ENCODE results near the gene DDX39A.

DDX39A gene

GRCh38 chr19:14449321-14449720, 30.2 kb upstream of the DDX39A start:
- Histone ChIP-seq H3K36me3 (ENCODE audit: control insufficient read depth, insufficient read depth, low read length) (peaks cover 21% of the 10 kb centered on the region), H3K4me3 (ENCODE audit: low read length) (no peak overlapping the region), H3K4me1 (ENCODE audit: control insufficient read depth, insufficient read depth, low read length) (0 out of 2 replicates have a peak, but pooled peaks cover 1% of the 10 kb centered on the region), H3K27ac (ENCODE audit: low read length) (no peak overlapping the region), H3K27me3 (ENCODE audit: control insufficient read depth, insufficient read depth, low read length) (no peaks in the 10 kb centered on the region), H3K9me3 (ENCODE audit: control insufficient read depth, insufficient read depth, low read length) (no peaks in the 10 kb centered on the region)
- no CpG with 5 or more reads among the region's 6 CpGs for WGBS (ENCODE audit: insufficient coverage, insufficient read length)
- no peak for DNase-seq (ENCODE audit: low read depth, low spot score)

GRCh38 chr19:14446336-14447036, 27.3 kb upstream of the DDX39A start:
- H3K4me1 ChIP-seq (ENCODE audit: control insufficient read depth, insufficient read depth, low read length) = 0 out of 2 replicates have a peak, but pooled peaks cover 1% of the 10 kb centered on the region
- no peak overlapping the region for H3K27ac ChIP-seq (ENCODE audit: low read length)
- peaks cover 40% of the 10 kb centered on the region for H3K36me3 ChIP-seq (ENCODE audit: control insufficient read depth, insufficient read depth, low read length)
- DNase-seq (ENCODE audit: low read depth, low spot score) = no peak
- WGBS (ENCODE audit: insufficient coverage, insufficient read length) = no CpG with 5 or more reads among the region's 10 CpGs
- no peak overlapping the region for H3K4me3 ChIP-seq (ENCODE audit: low read length)
- H3K9me3 ChIP-seq (ENCODE audit: control insufficient read depth, insufficient read depth, low read length) = no peaks in the 10 kb centered on the region
- no peaks in the 10 kb centered on the region for H3K27me3 ChIP-seq (ENCODE audit: control insufficient read depth, insufficient read depth, low read length)

GRCh38 chr19:14443632-14444216, 24.6 kb upstream of the DDX39A start:
- Histone ChIP-seq H3K4me1 (ENCODE audit: control insufficient read depth, insufficient read depth, low read length) (0 out of 2 replicates have a peak, but pooled peaks cover 1% of the 10 kb centered on the region), H3K9me3 (ENCODE audit: control insufficient read depth, insufficient read depth, low read length) (no peaks in the 10 kb centered on the region), H3K27ac (ENCODE audit: low read length) (no peak overlapping the region), H3K36me3 (ENCODE audit: control insufficient read depth, insufficient read depth, low read length) (peaks cover 40% of the 10 kb centered on the region), H3K27me3 (ENCODE audit: control insufficient read depth, insufficient read depth, low read length) (no peaks in the 10 kb centered on the region), H3K4me3 (ENCODE audit: low read length) (no peak overlapping the region)
- no CpG with 5 or more reads among the region's 14 CpGs for WGBS (ENCODE audit: insufficient coverage, insufficient read length)
- DNase-seq (ENCODE audit: low read depth, low spot score) = no peak

GRCh38 chr19:14442891-14443631, 23.9 kb upstream of the DDX39A start:
- WGBS (ENCODE audit: insufficient coverage, insufficient read length) = no CpG with 5 or more reads among the region's 16 CpGs
- peaks cover 36% of the 10 kb centered on the region for H3K36me3 ChIP-seq (ENCODE audit: control insufficient read depth, insufficient read depth, low read length)
- DNase-seq (ENCODE audit: low read depth, low spot score) = no peak
- H3K27me3 ChIP-seq (ENCODE audit: control insufficient read depth, insufficient read depth, low read length) = no peaks in the 10 kb centered on the region
- no peak overlapping the region for H3K4me3 ChIP-seq (ENCODE audit: low read length)
- no peaks in the 10 kb centered on the region for H3K9me3 ChIP-seq (ENCODE audit: control insufficient read depth, insufficient read depth, low read length)
- H3K4me1 ChIP-seq (ENCODE audit: control insufficient read depth, insufficient read depth, low read length) = 0 out of 2 replicates have a peak, but pooled peaks cover 1% of the 10 kb centered on the region
- no peak overlapping the region for H3K27ac ChIP-seq (ENCODE audit: low read length)

- Histone ChIP-seq H3K4me3 (ENCODE audit: low read length) (no peak overlapping the region), H3K4me1 (ENCODE audit: control insufficient read depth, insufficient read depth, low read length) (0 out of 2 replicates have a peak, but pooled peaks cover 1% of the 10 kb centered on the region), H3K27ac (ENCODE audit: low read length) (no peak overlapping the region), H3K36me3 (ENCODE audit: control insufficient read depth, insufficient read depth, low read length) (peaks cover 30% of the 10 kb centered on the region), H3K9me3 (ENCODE audit: control insufficient read depth, insufficient read depth, low read length) (no peaks in the 10 kb centered on the region), H3K27me3 (ENCODE audit: control insufficient read depth, insufficient read depth, low read length) (no peaks in the 10 kb centered on the region)
- no CpG with 5 or more reads among the region's 34 CpGs for WGBS (ENCODE audit: insufficient coverage, insufficient read length)
- no peak for DNase-seq (ENCODE audit: low read depth, low spot score)
Measured at GRCh38 chr19:14441041-14441938, 22.1 kb upstream of the DDX39A start.

GRCh38 chr19:14440049-14440448, 20.9 kb upstream of the DDX39A start:
- Histone ChIP-seq H3K36me3 (ENCODE audit: control insufficient read depth, insufficient read depth, low read length) (peaks cover 27% of the 10 kb centered on the region), H3K4me3 (ENCODE audit: low read length) (no peak overlapping the region), H3K27ac (ENCODE audit: low read length) (no peak overlapping the region), H3K4me1 (ENCODE audit: control insufficient read depth, insufficient read depth, low read length) (0 out of 2 replicates have a peak, but pooled peaks cover 1% of the 10 kb centered on the region), H3K9me3 (ENCODE audit: control insufficient read depth, insufficient read depth, low read length) (no peaks in the 10 kb centered on the region), H3K27me3 (ENCODE audit: control insufficient read depth, insufficient read depth, low read length) (no peaks in the 10 kb centered on the region)
- no peak for DNase-seq (ENCODE audit: low read depth, low spot score)
- WGBS (ENCODE audit: insufficient coverage, insufficient read length) = no CpG with 5 or more reads among the region's 9 CpGs

GRCh38 chr19:14439014-14439413, 19.9 kb upstream of the DDX39A start:
- Histone ChIP-seq H3K4me3 (ENCODE audit: low read length) (no peak overlapping the region), H3K9me3 (ENCODE audit: control insufficient read depth, insufficient read depth, low read length) (no peaks in the 10 kb centered on the region), H3K27me3 (ENCODE audit: control insufficient read depth, insufficient read depth, low read length) (no peaks in the 10 kb centered on the region), H3K36me3 (ENCODE audit: control insufficient read depth, insufficient read depth, low read length) (peaks cover 20% of the 10 kb centered on the region), H3K4me1 (ENCODE audit: control insufficient read depth, insufficient read depth, low read length) (peaks cover 4% of the 10 kb centered on the region), H3K27ac (ENCODE audit: low read length) (no peak overlapping the region)
- WGBS (ENCODE audit: insufficient coverage, insufficient read length) = no CpG with 5 or more reads among the region's 9 CpGs
- no peak for DNase-seq (ENCODE audit: low read depth, low spot score)

GRCh38 chr19:14437578-14438140, 18.5 kb upstream of the DDX39A start:
- WGBS (ENCODE audit: insufficient coverage, insufficient read length) = no CpG with 5 or more reads among the region's 7 CpGs
- Histone ChIP-seq H3K36me3 (ENCODE audit: control insufficient read depth, insufficient read depth, low read length) (peaks cover 6% of the 10 kb centered on the region), H3K4me3 (ENCODE audit: low read length) (no peak overlapping the region), H3K27ac (ENCODE audit: low read length) (no peak overlapping the region), H3K27me3 (ENCODE audit: control insufficient read depth, insufficient read depth, low read length) (no peaks in the 10 kb centered on the region), H3K4me1 (ENCODE audit: control insufficient read depth, insufficient read depth, low read length) (peaks cover 5% of the 10 kb centered on the region), H3K9me3 (ENCODE audit: control insufficient read depth, insufficient read depth, low read length) (no peaks in the 10 kb centered on the region)
- DNase-seq (ENCODE audit: low read depth, low spot score) = no peak

- H3K27me3 ChIP-seq (ENCODE audit: control insufficient read depth, insufficient read depth, low read length) = no peaks in the 10 kb centered on the region
- DNase-seq (ENCODE audit: low read depth, low spot score) = no peak
- H3K4me3 ChIP-seq (ENCODE audit: low read length) = no peak overlapping the region
- peaks cover 5% of the 10 kb centered on the region for H3K4me1 ChIP-seq (ENCODE audit: control insufficient read depth, insufficient read depth, low read length)
- whole genome bisulfite sequencing (ENCODE audit: insufficient coverage, insufficient read length) = no CpG with 5 or more reads among the region's 17 CpGs
- no peaks in the 10 kb centered on the region for H3K9me3 ChIP-seq (ENCODE audit: control insufficient read depth, insufficient read depth, low read length)
- H3K36me3 ChIP-seq (ENCODE audit: control insufficient read depth, insufficient read depth, low read length) = no peaks in the 10 kb centered on the region
- no peak overlapping the region for H3K27ac ChIP-seq (ENCODE audit: low read length)
Measured at GRCh38 chr19:14435320-14436050, 16.3 kb upstream of the DDX39A start.
